MCF 10A (cell line): ENCODE data around the gene SNRPB2. TPM values are rescaled to one million over a fixed set of nuclear protein-coding genes. Genes with fewer than 3 reads are reported as not detected.
A peak's percentile ranks its signal among the peaks of the same experiment; 100 is the strongest.

Experiments used
- BruUV-seq: library from RNA; stranded (reverse); fragments of 400-500 nt; replicated peaks from 2 replicates; lab custom pipeline; 2021; lab: Mats Ljungman, UMichigan
- CTCF ChIA-PET: fragments of 300-600 bp; sonication (Branson Sonifier 250); formaldehyde crosslinking; extraction: SDS; loops from one replicate; lab custom pipeline; 2021; ENCODE audit warnings: antibody characterized with exemption, inconsistent platforms; lab: Yijun Ruan, JAX
- POLR2A ChIA-PET: fragments of 300-600, 350-650 bp; sonication (Branson Sonifier 250); formaldehyde crosslinking; extraction: SDS; loops from one replicate; lab custom pipeline; 2020; ENCODE audit warnings: antibody characterized with exemption, inconsistent platforms; lab: Yijun Ruan, JAX
- DNase-seq: peaks from one replicate; pipeline ENCODE4 v3.0.0-alpha.2; 2018; ENCODE audit not compliant: unreplicated experiment
- H3K27ac Mint-ChIP-seq: one replicate; pipeline ENCODE4 v1.8.0; 2022; ENCODE audit warnings: mild to moderate bottlenecking, low read depth, mixed read lengths; ENCODE audit not compliant: unreplicated experiment
- H3K27me3 Mint-ChIP-seq: one replicate; pipeline ENCODE4 v1.8.0; 2022; ENCODE audit warnings: mixed read lengths; ENCODE audit not compliant: insufficient read depth, unreplicated experiment
- H3K36me3 Mint-ChIP-seq: one replicate; pipeline ENCODE4 v1.8.0; 2022; ENCODE audit warnings: mild to moderate bottlenecking, moderate library complexity, mixed read lengths; ENCODE audit not compliant: insufficient read depth, unreplicated experiment
- H3K4me1 Mint-ChIP-seq: one replicate; pipeline ENCODE4 v1.8.0; 2022; ENCODE audit warnings: mixed read lengths; ENCODE audit not compliant: insufficient read depth, unreplicated experiment
- H3K4me3 Mint-ChIP-seq: one replicate; pipeline ENCODE4 v1.8.0; 2022; ENCODE audit warnings: mild to moderate bottlenecking, moderate library complexity, mixed read lengths; ENCODE audit not compliant: unreplicated experiment
- H3K9me3 Mint-ChIP-seq: one replicate; pipeline ENCODE4 v1.8.0; 2022; ENCODE audit warnings: mixed read lengths; ENCODE audit not compliant: unreplicated experiment
- CTCF ChIP-seq: fragments of 200-600 bp; IDR thresholded peaks from one replicate; pipeline ENCODE4 v1.8.0; 2022; ENCODE audit warnings: antibody characterized with exemption, mild to moderate bottlenecking; ENCODE audit not compliant: unreplicated experiment
- intact Hi-C: fragments of 100-400 bp; cut with micrococcal nuclease; formaldehyde crosslinking; loops from 2 replicates; pipeline ENCODE4 v1.14.1; 2022
- total RNA-seq: library from RNA; stranded (reverse); gene quantifications from 2 replicates; pipeline ENCODE4 v1.2.3, GENCODE V29; 2022

SNRPB2 gene
- total RNA-seq, 1 experiment from 2014 or later, result 57.7 TPM

- Mint-ChIP-seq H3K4me1 (no peaks in the 10 kb centered on the region), H3K27me3 (no peaks in the 10 kb centered on the region), H3K27ac (no peak overlapping the region), H3K4me3 (no peak overlapping the region), H3K36me3 (no peaks in the 10 kb centered on the region), H3K9me3 (no peaks in the 10 kb centered on the region)
- no TSS peak for BruUV-seq
- CTCF ChIA-PET, result interaction anchor here (0.7 to 1.9 kb wide), 3 partner anchors 12 to 57 kb away, joined by 3 to 7 read pairs (median 4); no protein-coding TSS in a partner anchor
- intact Hi-C loops, result no loop called here
- no peak for DNase-seq
- POLR2A ChIA-PET, result no interaction called here
- TF ChIP-seq CTCF, result no peak
Observed at GRCh38 chr20:16703570-16703969, 26.3 kb upstream of the SNRPB2 start.

- Mint-ChIP-seq H3K27ac (no peak overlapping the region), H3K4me3 (no peak overlapping the region), H3K9me3 (no peaks in the 10 kb centered on the region), H3K27me3 (no peaks in the 10 kb centered on the region), H3K4me1 (no peaks in the 10 kb centered on the region), H3K36me3 (no peaks in the 10 kb centered on the region)
- TF ChIP-seq CTCF, result no peak
- POLR2A ChIA-PET, result interaction anchor here (0.6 kb wide), 1 partner anchor 289 kb away, joined by 3 read pairs; no protein-coding TSS in a partner anchor
- intact Hi-C loops, result no loop called here
- CTCF ChIA-PET, result interaction anchor here (0.8 kb wide), 1 partner anchor 94 kb away, joined by 3 read pairs; no protein-coding TSS in a partner anchor
- no TSS peak for BruUV-seq
- DNase-seq, result no peak
Observed at GRCh38 chr20:16707674-16708073, 22.2 kb upstream of the SNRPB2 start.

- Mint-ChIP-seq H3K9me3 (no peaks in the 10 kb centered on the region), H3K4me3 (no peak overlapping the region), H3K36me3 (no peaks in the 10 kb centered on the region), H3K4me1 (no peaks in the 10 kb centered on the region), H3K27ac (no peak overlapping the region), H3K27me3 (no peaks in the 10 kb centered on the region)
- intact Hi-C loops, result no loop called here
- POLR2A ChIA-PET, result interaction anchor here (0.6 kb wide), 1 partner anchor 19 kb away, joined by 3 read pairs; no protein-coding TSS in a partner anchor
- TF ChIP-seq CTCF, result no peak
- CTCF ChIA-PET, result interaction anchor here (0.6 to 1.0 kb wide), 2 partner anchors 11 to 20 kb away, joined by 3 read pairs; no protein-coding TSS in a partner anchor
- BruUV-seq, result no TSS peak
- peak; percentile 24 for DNase-seq
Observed at GRCh38 chr20:16708602-16709001, 21.2 kb upstream of the SNRPB2 start.

- H3K27me3 Mint-ChIP-seq, result no peaks in the 10 kb centered on the region
- H3K27ac Mint-ChIP-seq, result no peak overlapping the region
- CTCF ChIA-PET, result interaction anchor here (1.0 kb wide), 1 partner anchor 20 kb away, joined by 3 read pairs; no protein-coding TSS in a partner anchor
- no TSS peak for BruUV-seq
- no peak overlapping the region for H3K4me3 Mint-ChIP-seq
- H3K36me3 Mint-ChIP-seq, result no peaks in the 10 kb centered on the region
- intact Hi-C loops, result no loop called here
- POLR2A ChIA-PET, result no interaction called here
- no peaks in the 10 kb centered on the region for H3K9me3 Mint-ChIP-seq
- no peak for DNase-seq
- no peaks in the 10 kb centered on the region for H3K4me1 Mint-ChIP-seq
- TF ChIP-seq CTCF, result no peak
Observed at GRCh38 chr20:16709017-16709416, 20.8 kb upstream of the SNRPB2 start.
